ENCODE data around the gene CEP170B. TPM values are rescaled to one million over a fixed set of nuclear protein-coding genes. Genes with fewer than 3 reads are reported as not detected.
A peak's percentile ranks its signal among the peaks of the same experiment; 100 is the strongest.

CEP170B gene
- total RNA-seq, 4 donors from 2014 or later, result 42.1 to 112 (median 83.8) TPM

DNA sequence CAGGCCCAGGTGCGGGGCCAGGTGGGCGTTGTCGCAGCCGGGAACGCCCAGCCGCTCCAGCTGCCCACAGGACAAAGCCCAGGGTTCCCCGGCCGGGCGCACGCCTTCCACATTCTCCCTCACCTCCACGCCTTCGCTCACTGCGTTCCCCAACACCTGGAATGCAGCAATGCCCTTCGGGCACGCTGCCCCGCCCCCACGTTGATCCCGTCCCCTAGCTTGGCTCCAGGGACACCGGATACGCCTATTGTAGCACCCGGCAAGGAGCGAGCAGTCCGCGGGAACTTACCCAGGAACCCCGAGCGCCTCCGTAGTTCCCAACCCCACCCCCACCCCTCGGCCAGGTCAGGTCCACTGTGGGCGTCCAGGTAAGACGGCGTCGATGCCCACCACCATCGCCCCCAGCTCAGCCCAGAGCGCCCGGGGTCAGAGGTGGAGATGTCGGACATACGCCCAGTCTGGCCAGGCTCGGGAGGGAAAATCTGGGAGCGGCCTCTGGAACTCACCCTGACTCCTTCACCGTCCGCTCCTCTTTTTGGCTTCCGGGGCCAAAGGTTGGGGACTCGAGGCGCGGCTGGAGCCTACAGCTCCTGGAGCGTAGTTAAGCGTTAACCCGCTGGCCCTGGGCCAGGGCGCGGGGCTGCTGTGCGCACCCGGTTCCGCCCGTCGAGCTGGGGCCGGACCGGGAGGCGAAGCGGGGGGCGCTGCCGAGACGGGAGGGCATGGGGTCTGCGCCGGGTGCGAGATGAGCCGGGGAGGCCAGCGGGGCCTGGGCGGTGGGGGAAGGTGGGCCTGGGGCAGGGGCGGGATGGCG is 594 bp upstream of the CEP170B start:
- no peaks in the 10 kb centered on the region for H3K27me3 ChIP-seq
- H3K36me3 ChIP-seq, result peaks cover 0 to 6% (median 0%) of the 10 kb centered on the region in 3 donors
- no peaks in the 10 kb centered on the region for H3K9me3 ChIP-seq
- TF ChIP-seq, protein P1, sequence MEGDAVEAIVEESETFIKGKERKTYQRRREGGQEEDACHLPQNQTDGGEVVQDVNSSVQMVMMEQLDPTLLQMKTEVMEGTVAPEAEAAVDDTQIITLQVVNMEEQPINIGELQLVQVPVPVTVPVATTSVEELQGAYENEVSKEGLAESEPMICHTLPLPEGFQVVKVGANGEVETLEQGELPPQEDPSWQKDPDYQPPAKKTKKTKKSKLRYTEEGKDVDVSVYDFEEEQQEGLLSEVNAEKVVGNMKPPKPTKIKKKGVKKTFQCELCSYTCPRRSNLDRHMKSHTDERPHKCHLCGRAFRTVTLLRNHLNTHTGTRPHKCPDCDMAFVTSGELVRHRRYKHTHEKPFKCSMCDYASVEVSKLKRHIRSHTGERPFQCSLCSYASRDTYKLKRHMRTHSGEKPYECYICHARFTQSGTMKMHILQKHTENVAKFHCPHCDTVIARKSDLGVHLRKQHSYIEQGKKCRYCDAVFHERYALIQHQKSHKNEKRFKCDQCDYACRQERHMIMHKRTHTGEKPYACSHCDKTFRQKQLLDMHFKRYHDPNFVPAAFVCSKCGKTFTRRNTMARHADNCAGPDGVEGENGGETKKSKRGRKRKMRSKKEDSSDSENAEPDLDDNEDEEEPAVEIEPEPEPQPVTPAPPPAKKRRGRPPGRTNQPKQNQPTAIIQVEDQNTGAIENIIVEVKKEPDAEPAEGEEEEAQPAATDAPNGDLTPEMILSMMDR (IDR thresholded peaks at IDR 0.05), result peak in 1 of 6 experiments; percentile 4
- TF ChIP-seq POLR2A (IDR thresholded peaks at IDR 0.05), result peak; percentile 57 to 74
- peaks cover 0 to 36% (median 16%) of the 10 kb centered on the region in 4 donors for H3K4me1 ChIP-seq
- peak overlapping the region; percentile 44 to 95 (median 80) for H3K4me3 ChIP-seq
- peak in 2 of 3 donors; percentile 93 to 96 for DNase-seq
- peak overlapping the region in 3 of 4 donors; percentile 80 to 98 (median 97) for H3K27ac ChIP-seq

DNA sequence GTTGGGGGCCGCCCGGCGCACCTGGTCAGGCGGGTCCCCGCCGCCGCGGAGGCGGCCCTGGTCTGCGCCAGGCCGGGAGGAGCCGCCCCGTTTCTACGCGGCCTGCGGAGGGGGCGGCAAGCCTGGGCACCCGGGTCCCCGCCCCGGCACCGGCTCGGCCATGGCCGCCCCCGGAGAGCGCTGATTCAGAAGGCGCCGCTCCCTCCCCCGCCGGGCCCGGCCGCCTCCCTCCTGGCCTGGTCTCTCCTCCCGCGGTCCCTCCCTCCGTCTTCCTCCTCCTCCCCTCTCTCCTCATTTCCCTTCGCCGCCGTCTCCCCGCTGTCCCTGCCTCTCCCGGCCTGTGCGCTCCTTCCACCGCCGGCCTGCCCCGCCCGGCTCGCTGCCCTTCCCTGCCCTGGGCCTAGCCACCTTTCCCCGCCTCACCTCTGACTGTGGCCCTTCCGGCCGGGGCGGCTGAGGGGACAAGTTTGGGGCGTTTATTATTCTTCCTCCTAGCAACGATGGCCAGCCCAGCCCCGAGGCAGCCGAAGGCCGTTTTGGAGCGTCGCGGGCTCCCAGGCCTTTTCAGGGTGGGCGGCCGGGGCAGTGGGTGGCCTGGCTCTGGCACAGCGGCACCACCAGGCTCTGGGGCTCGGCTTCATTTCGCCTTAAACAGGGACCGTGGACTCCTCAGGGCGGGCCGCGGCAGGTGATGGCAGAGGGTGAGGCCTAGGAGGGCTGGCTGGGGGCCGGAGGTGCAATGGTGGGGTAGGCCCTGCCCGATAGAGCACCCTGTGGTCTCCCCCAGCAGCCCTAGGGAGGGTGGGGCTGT is 768 bp downstream of the CEP170B start:
- peak overlapping the region; percentile 38 to 98 (median 92) for H3K27ac ChIP-seq
- peaks cover 0 to 36% (median 16%) of the 10 kb centered on the region in 4 donors for H3K4me1 ChIP-seq
- H3K27me3 ChIP-seq, result no peaks in the 10 kb centered on the region
- peak; percentile 45 to 57 for TF ChIP-seq POLR2A (IDR thresholded peaks at IDR 0.05)
- TF ChIP-seq, protein P1 (IDR thresholded peaks at IDR 0.05), result no peak
- H3K4me3 ChIP-seq, result peak overlapping the region; percentile 48 to 95 (median 80)
- DNase-seq, result peak; percentile 19 to 87 (median 79)
- peaks cover 0 to 6% (median 0%) of the 10 kb centered on the region in 3 donors for H3K36me3 ChIP-seq
- no peaks in the 10 kb centered on the region for H3K9me3 ChIP-seq

DNA sequence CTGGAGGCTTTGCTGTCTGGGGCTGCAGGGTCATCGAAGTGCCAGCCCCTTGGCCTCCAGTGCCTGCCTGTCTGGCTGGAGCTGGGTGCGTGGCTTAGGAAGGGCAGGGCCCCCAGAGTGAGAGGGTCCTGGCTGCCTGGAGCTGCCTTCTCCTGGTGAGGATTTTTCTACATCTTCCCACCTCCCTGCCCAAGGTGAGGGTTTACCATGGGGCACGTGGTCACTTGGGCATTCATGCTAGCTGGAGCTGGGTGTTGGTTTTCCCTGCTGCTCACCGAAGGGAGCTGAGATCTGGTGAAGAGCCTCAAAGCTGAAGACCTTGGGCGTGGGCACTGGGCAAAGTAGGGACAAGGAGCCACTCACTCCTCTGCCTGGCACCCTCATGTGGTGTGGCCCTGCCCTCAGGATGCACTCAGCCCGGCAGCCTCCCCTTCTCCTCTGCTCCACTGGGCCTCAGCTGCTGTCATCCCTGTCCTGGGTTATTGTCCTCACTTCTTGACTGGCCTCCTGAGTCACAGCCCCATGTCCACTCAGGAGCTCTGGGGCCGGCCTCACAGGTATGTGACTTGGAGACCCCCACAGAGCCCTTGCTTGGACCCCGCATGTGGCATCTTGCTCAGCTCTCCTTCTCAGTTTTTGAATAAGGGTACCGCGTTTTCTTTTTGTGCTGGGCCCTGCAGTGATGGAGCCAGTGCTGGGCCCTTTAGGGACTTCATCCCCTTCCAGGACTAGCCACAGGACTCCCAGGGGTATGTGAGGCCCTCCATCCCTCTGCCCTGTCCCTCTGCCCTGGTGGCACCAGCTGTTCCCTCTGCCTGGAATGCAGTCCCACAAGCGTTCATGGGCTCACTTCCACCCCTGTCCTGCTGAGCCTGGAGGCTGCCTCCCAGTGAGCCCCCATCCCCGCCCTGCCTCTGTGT is 1.6 kb downstream of the CEP170B start:
- peak in 1 of 3 donors; percentile 43 for DNase-seq
- peaks cover 0 to 6% (median 0%) of the 10 kb centered on the region in 3 donors for H3K36me3 ChIP-seq
- no peaks in the 10 kb centered on the region for H3K9me3 ChIP-seq
- no peak for TF ChIP-seq POLR2A (IDR thresholded peaks at IDR 0.05)
- TF ChIP-seq, protein P1 (IDR thresholded peaks at IDR 0.05), result no peak
- H3K27me3 ChIP-seq, result no peaks in the 10 kb centered on the region
- peak overlapping the region; percentile 38 to 98 (median 92) for H3K27ac ChIP-seq
- peaks cover 0 to 36% (median 16%) of the 10 kb centered on the region in 4 donors for H3K4me1 ChIP-seq
- peak overlapping the region; percentile 48 to 95 (median 80) for H3K4me3 ChIP-seq

DNA sequence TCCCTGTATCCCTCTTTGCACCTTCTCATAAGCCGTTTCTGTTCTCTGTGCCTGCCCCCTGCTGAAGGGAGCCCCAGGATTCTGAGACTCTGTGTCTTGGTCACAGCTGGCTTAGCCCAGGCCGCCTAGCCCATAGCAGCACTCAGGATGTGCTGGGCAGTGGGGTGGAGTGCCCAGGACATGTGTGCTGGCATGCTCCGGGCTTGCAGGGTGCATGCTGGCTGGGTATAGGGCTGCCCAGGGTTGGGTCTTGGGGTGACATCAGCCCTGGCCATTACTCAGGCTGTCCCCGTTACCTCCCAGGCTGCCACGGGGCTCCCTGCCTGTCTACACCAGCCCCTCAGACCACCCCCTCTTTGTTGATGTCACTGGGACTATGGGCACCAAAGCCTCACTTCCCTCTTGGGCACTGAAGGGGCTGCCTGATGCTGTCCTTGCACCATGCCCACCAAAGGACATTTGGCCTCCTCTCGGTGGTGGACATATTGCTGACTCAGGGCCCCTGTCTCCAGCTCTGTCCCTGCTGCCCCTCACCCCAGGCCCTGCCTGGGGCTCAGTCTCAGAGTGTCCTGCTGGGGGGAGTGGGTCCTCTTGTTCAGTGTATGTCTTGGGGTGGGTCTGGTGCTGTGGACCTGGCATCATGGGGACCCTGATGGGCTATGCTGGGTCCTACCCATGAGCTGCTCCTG is 2.4 kb downstream of the CEP170B start:
- DNase-seq, result no peak
- Histone ChIP-seq H3K9me3 (no peaks in the 10 kb centered on the region), H3K36me3 (peaks cover 0 to 6% (median 0%) of the 10 kb centered on the region in 3 donors), H3K27me3 (no peaks in the 10 kb centered on the region), H3K27ac (no peak overlapping the region), H3K4me1 (peaks cover 0 to 36% (median 16%) of the 10 kb centered on the region in 4 donors), H3K4me3 (no peak overlapping the region)
- TF ChIP-seq, protein P1 (IDR thresholded peaks at IDR 0.05), result no peak
- no peak for TF ChIP-seq POLR2A (IDR thresholded peaks at IDR 0.05)
